ENCODE results near the gene PRKN. TPM values are rescaled to one million over a fixed set of nuclear protein-coding genes. Genes with fewer than 3 reads are reported as not detected.

The PRKN gene
- total RNA-seq, 1 experiment from 2014 or later: 0.46 TPM

GRCh38 chr6:162264581-162264980 lies 463.0 kb downstream of the PRKN start:
- Histone ChIP-seq H3K27me3 (ENCODE audit: control insufficient read depth, insufficient read depth, low read length) (no peaks in the 10 kb centered on the region), H3K9me3 (ENCODE audit: control insufficient read depth, insufficient read depth, low read depth, low read length) (no peaks in the 10 kb centered on the region), H3K36me3 (ENCODE audit: control insufficient read depth, insufficient read depth, low read length) (no peaks in the 10 kb centered on the region), H3K4me1 (ENCODE audit: control insufficient read depth, insufficient read depth, low read length) (no peaks in the 10 kb centered on the region), H3K4me3 (ENCODE audit: low read depth in 2 of 2, low read length in 2 of 2) (no peak overlapping the region), H3K27ac (ENCODE audit: low read length) (no peak overlapping the region)
- no peak for TF ChIP-seq TCF7L2 (IDR thresholded peaks at IDR 0.05; ENCODE audit: low read depth, low read length)
- TF ChIP-seq, protein P1, sequence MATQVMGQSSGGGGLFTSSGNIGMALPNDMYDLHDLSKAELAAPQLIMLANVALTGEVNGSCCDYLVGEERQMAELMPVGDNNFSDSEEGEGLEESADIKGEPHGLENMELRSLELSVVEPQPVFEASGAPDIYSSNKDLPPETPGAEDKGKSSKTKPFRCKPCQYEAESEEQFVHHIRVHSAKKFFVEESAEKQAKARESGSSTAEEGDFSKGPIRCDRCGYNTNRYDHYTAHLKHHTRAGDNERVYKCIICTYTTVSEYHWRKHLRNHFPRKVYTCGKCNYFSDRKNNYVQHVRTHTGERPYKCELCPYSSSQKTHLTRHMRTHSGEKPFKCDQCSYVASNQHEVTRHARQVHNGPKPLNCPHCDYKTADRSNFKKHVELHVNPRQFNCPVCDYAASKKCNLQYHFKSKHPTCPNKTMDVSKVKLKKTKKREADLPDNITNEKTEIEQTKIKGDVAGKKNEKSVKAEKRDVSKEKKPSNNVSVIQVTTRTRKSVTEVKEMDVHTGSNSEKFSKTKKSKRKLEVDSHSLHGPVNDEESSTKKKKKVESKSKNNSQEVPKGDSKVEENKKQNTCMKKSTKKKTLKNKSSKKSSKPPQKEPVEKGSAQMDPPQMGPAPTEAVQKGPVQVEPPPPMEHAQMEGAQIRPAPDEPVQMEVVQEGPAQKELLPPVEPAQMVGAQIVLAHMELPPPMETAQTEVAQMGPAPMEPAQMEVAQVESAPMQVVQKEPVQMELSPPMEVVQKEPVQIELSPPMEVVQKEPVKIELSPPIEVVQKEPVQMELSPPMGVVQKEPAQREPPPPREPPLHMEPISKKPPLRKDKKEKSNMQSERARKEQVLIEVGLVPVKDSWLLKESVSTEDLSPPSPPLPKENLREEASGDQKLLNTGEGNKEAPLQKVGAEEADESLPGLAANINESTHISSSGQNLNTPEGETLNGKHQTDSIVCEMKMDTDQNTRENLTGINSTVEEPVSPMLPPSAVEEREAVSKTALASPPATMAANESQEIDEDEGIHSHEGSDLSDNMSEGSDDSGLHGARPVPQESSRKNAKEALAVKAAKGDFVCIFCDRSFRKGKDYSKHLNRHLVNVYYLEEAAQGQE (IDR thresholded peaks at IDR 0.05; ENCODE audit: insufficient read depth in 1 of 2, low read depth in 2 of 2, low read length in 1 of 2): no peak
- no TSS peak for BruUV-seq (replicated peaks)
- DNase-seq (ENCODE audit: low read depth, low spot score): no peak
- in situ Hi-C loops (cut with HindIII; ENCODE audit: low pct_unique_long_range_greater_than_20kb, low sequenced_read_pairs) (no loop called here), intact Hi-C loops (cut with micrococcal nuclease; ENCODE audit: unreplicated experiment) (no loop called here)
- ChIA-PET CTCF (no interaction called here), POLR2A (no interaction called here)
- no peak for ATAC-seq

DNA sequence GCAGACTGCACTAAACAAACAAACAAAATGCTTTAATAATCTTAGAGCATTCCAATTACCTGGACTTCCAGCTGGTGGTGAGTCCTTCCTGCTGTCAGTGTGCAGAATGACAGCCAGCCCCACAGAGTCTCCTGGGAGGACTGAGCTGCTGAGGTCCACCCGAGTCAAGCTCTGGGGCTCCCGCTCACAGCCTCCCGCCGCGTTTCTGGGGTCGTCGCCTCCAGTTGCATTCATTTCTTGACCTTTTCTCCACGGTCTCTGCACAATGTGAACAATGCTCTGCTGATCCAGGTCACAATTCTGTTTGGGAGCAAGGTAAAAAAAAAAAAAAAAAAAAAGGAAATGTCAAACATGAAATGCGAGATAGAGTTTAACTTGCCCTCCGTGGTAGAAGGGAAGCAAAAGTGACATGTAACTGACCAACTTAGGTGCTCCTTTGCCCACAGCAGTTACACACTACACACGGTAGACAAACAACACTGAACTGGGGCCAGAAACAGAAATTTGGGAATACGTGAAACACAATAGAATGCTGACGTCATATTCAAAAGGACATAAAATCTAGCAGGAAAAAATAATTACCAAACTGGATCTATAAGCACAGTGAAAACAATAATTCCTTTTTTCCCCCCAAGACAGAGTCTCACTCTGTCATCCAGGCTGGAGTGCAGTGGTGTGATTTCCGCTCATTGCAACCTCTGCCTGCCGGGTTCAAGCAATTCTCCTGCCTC lies 464.9 kb downstream of the PRKN start:
- in situ Hi-C loops (cut with HindIII; ENCODE audit: low pct_unique_long_range_greater_than_20kb, low sequenced_read_pairs) (no loop called here), intact Hi-C loops (cut with micrococcal nuclease; ENCODE audit: unreplicated experiment) (no loop called here)
- ATAC-seq: no peak
- no peaks in the 10 kb centered on the region for H3K4me1 ChIP-seq (ENCODE audit: control insufficient read depth, insufficient read depth, low read length)
- H3K27ac ChIP-seq (ENCODE audit: low read length): no peak overlapping the region
- ChIA-PET POLR2A (no interaction called here), CTCF (no interaction called here)
- no peak for DNase-seq (ENCODE audit: low read depth, low spot score)
- H3K36me3 ChIP-seq (ENCODE audit: control insufficient read depth, insufficient read depth, low read length): no peaks in the 10 kb centered on the region
- no TSS peak for BruUV-seq (replicated peaks)
- TF ChIP-seq CTCF (IDR thresholded peaks at IDR 0.05): no peak
- no peak for TF ChIP-seq TCF7L2 (IDR thresholded peaks at IDR 0.05; ENCODE audit: low read depth, low read length)
- no peak for TF ChIP-seq POLR2AphosphoS5 (IDR thresholded peaks at IDR 0.05; ENCODE audit: low read depth, low read length)
- TF ChIP-seq, protein P1 (IDR thresholded peaks at IDR 0.05; ENCODE audit: insufficient read depth in 1 of 2, low read depth in 2 of 2, low read length in 1 of 2): no peak
- no peak for TF ChIP-seq SIN3A (IDR thresholded peaks at IDR 0.05; ENCODE audit: borderline replicate concordance, insufficient read depth, low read depth, low read length)
- H3K27me3 ChIP-seq (ENCODE audit: control insufficient read depth, insufficient read depth, low read length): no peaks in the 10 kb centered on the region
- H3K9me3 ChIP-seq (ENCODE audit: control insufficient read depth, insufficient read depth, low read depth, low read length): no peaks in the 10 kb centered on the region
- H3K4me3 ChIP-seq (ENCODE audit: low read depth in 2 of 2, low read length in 2 of 2): no peak overlapping the region
